K562 (cell line): ENCODE results near the gene SPAG4. TPM values are rescaled to one million over a fixed set of nuclear protein-coding genes. Genes with fewer than 3 reads are reported as not detected.

Source experiments
- BHLHE40 ChIP-seq: IDR thresholded peaks from 2 replicates; pipeline ENCODE4 v1.6.1; 2011; ENCODE audit warnings: low read length, improper control_type of control experiment
- BMI1 ChIP-seq: fragments of 150-350 bp; IDR thresholded peaks from 2 replicates; pipeline ENCODE4 v1.6.1; 2014; ENCODE audit warnings: low read length
- CHD4 ChIP-seq: fragments of 200-600 bp; sonication (generic); IDR thresholded peaks from 3 replicates; pipeline ENCODE4 v1.6.1; 2012; ENCODE audit warnings: low read depth, mild to moderate bottlenecking, mixed read lengths, low read length, inconsistent platforms; ENCODE audit not compliant: insufficient read depth, insufficient replicate concordance, poor library complexity, severe bottlenecking
- GABPB1 ChIP-seq: sonication (generic); formaldehyde crosslinking; IDR thresholded peaks from 2 replicates; pipeline ENCODE4 v1.8.0; 2022; ENCODE audit warnings: mild to moderate bottlenecking, missing genetic modification reagents
- IRF2 ChIP-seq: sonication (generic); formaldehyde crosslinking; IDR thresholded peaks from 2 replicates; pipeline ENCODE4 v1.8.1; 2022; ENCODE audit warnings: mild to moderate bottlenecking, missing genetic modification reagents
- KDM4B ChIP-seq, 2 experiments: fragments of 450-650 bp in 1 of 2; sonication (generic) in 1 of 2; IDR thresholded peaks; 2 replicates each; pipeline ENCODE4 v1.6.1; 2016 to 2017; ENCODE audit warnings: borderline replicate concordance in 2 of 2, antibody characterized with exemption in 1 of 2, low read depth in 1 of 2, mild to moderate bottlenecking in 1 of 2
- MEF2D ChIP-seq: conservative IDR thresholded peaks from 2 replicates; pipeline ENCODE4 v1.6.1; 2016; ENCODE audit warnings: low read depth, missing genetic modification characterization, missing compliant biosample characterization
- NBN ChIP-seq: fragments of 450-650 bp; IDR thresholded peaks from 2 replicates; pipeline ENCODE4 v1.6.1; 2016; ENCODE audit warnings: low read depth, mild to moderate bottlenecking
- NCOA1 ChIP-seq: fragments of 450-650 bp; IDR thresholded peaks from 2 replicates; pipeline ENCODE4 v1.6.1; 2016; ENCODE audit warnings: low read depth
- POLR2H ChIP-seq: IDR thresholded peaks from 2 replicates; pipeline ENCODE4 v1.6.1; 2016; ENCODE audit warnings: missing genetic modification characterization, low read depth, mild to moderate bottlenecking, control low read depth, missing compliant biosample characterization, moderate library complexity
- PTRF ChIP-seq: fragments of 450-650 bp; IDR thresholded peaks from 2 replicates; pipeline ENCODE4 v1.6.1; 2016; ENCODE audit warnings: mild to moderate bottlenecking, missing genetic modification characterization, missing compliant biosample characterization
- RFX5 ChIP-seq: IDR thresholded peaks from 2 replicates; pipeline ENCODE4 v1.6.1; 2011; ENCODE audit warnings: low read depth, mild to moderate bottlenecking, improper control_type of control experiment, low read length
- SMARCE1 ChIP-seq: fragments of 450-650 bp; IDR thresholded peaks from 2 replicates; pipeline ENCODE4 v1.7.1; 2016; ENCODE audit warnings: mild to moderate bottlenecking
- SRSF3 ChIP-seq: fragments of 200-400 bp; formaldehyde crosslinking; IDR thresholded peaks from 2 replicates; pipeline ENCODE4 v1.6.1; 2016; ENCODE audit warnings: mild to moderate bottlenecking, low read length, moderate library complexity; ENCODE audit not compliant: insufficient read depth
- TAF7 ChIP-seq: fragments of 450-650 bp; IDR thresholded peaks from 2 replicates; pipeline ENCODE4 v1.6.1; 2016; ENCODE audit warnings: missing genetic modification characterization, missing compliant biosample characterization
- YBX1 ChIP-seq: fragments of 450-650 bp; IDR thresholded peaks from 2 replicates; pipeline ENCODE4 v1.7.1; 2016; ENCODE audit warnings: mild to moderate bottlenecking
- ZNF184 ChIP-seq: sonication (generic); formaldehyde crosslinking; IDR thresholded peaks from 2 replicates; pipeline ENCODE4 v1.5.0; 2020; ENCODE audit warnings: missing genetic modification reagents
- ZNF695 ChIP-seq: fragments of 450-650 bp; formaldehyde crosslinking; IDR thresholded peaks from 2 replicates; pipeline ENCODE4 v1.4.0; 2020; ENCODE audit warnings: mild to moderate bottlenecking, moderate library complexity
- polyA plus RNA-seq, 8 experiments: library from polyadenylated mRNA; depleted of rRNA in 4 of 8; stranded (reverse) in 5 of 8; unstranded in 3 of 8; fragments of >200 nt; fragmentation: Nextera tagmentation in 2 of 8; fragmentation: Illumina TruSeq in 1 of 8; extraction: Ambion mirVana in 2 of 8; extraction: Trizol in 1 of 8; gene quantifications; 2 replicates each; pipeline versions ENCODE4 v1.2.1 to v1.2.3, GENCODE V29; 2011 to 2014; ENCODE audit warnings: inconsistent platforms in 1 of 8, missing spikeins in 1 of 8
- total RNA-seq, 7 experiments: library from RNA; depleted of rRNA in 6 of 7; stranded (reverse); fragments of >200 nt in 6 of 7; fragmentation: Illumina TruSeq in 2 of 7; extraction: Trizol in 2 of 7; gene quantifications; 2 replicates each; pipeline versions ENCODE4 v1.2.1 to v1.2.3, GENCODE V29; 2011 to 2021; ENCODE audit warnings: low replicate concordance in 1 of 7
- TF ChIP-seq, protein P1 (sequence below): fragments of 450-650 bp; IDR thresholded peaks from 2 replicates; pipeline ENCODE4 v1.7.0; 2016; ENCODE audit warnings: borderline replicate concordance
- TF ChIP-seq, protein P2 (sequence below): IDR thresholded peaks from 2 replicates; pipeline ENCODE4 v1.6.1; 2012; ENCODE audit warnings: low read depth, low read length, improper control_type of control experiment, borderline replicate concordance
- TF ChIP-seq, protein P3 (sequence below): fragments of 450-650 bp; formaldehyde crosslinking; IDR thresholded peaks from 2 replicates; pipeline ENCODE4 v1.4.0; 2022; ENCODE audit warnings: mild to moderate bottlenecking, moderate library complexity
- TF ChIP-seq, protein P4 (sequence below): sonication (generic); IDR thresholded peaks from 2 replicates; pipeline ENCODE4 v1.6.1; 2016

Gene SPAG4
- total and polyA plus RNA-seq, 9 of the 15 experiments (the other 6 are each of a cell fraction or from before 2014, with no cell fraction given) = 1.6 to 11.4 (median 4.6) TPM

DNA sequence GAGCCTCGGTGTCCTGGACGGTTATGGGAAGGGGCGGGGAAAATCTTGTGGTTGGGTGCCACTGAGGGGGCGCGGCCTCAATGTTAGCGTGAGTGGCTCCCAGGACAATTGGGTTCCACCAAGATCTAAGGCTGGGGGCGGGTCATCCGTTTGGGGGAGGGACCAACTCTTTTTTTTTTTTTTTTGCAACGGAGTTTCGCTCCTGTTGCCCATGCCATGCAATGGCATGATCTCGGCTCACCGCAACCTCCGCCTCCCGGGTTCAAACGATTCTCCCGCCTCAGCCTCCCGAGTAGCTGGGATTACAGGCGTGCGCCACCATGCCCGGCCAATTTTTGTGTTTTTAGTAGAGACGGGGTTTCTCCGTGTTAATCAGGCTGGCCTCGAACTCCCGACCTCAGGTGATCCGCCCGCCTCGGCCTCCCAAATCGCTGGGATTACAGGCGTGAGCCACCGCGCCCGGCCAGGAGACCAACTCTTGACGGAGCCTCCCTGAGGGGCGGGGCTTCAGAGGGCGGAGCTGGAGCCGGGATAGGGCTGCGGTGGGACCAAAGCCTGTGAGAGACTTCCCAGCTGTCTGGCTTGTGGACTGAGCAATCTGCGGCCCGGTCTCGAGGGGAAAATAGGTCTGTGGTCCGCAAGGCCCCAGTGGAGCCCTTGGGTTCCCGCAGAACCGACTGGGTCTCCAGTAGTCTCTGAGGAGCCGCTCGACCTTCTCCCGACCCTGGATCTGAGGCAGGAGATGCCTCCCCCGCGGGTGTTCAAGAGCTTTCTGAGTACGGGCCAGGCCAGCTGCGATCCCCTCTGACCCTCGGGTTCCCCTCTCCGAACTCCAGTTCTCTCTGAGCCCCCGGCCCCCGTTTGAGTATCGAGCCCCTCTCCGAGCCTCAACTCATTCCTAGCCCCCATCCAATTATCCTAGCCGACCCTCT lies 1.1 kb downstream of the SPAG4 start (continued):
- TF ChIP-seq GABPB1 (CRISPR knock-in tag) = no peak; the same call in 1 of the 2 replicates
- TF ChIP-seq CHD4 = no peak
- 0 out of 2 replicates have a peak, but pooled peaks have one; percentile 40 for TF ChIP-seq MEF2D (tag)
- no peak for TF ChIP-seq ZNF184 (CRISPR knock-in tag)
- peak; percentile 80 for TF ChIP-seq TAF7 (tag)
- TF ChIP-seq IRF2 (CRISPR knock-in tag) = no peak
- no peak for TF ChIP-seq YBX1
- peak; percentile 45; the same call in 1 of the 2 replicates for TF ChIP-seq POLR2H
- no peak for TF ChIP-seq KDM4B (IDR thresholded peaks at IDR 0.05; ENCODE audit: borderline replicate concordance in 2 of 2, low read depth in 1 of 2)
- TF ChIP-seq, protein P1, sequence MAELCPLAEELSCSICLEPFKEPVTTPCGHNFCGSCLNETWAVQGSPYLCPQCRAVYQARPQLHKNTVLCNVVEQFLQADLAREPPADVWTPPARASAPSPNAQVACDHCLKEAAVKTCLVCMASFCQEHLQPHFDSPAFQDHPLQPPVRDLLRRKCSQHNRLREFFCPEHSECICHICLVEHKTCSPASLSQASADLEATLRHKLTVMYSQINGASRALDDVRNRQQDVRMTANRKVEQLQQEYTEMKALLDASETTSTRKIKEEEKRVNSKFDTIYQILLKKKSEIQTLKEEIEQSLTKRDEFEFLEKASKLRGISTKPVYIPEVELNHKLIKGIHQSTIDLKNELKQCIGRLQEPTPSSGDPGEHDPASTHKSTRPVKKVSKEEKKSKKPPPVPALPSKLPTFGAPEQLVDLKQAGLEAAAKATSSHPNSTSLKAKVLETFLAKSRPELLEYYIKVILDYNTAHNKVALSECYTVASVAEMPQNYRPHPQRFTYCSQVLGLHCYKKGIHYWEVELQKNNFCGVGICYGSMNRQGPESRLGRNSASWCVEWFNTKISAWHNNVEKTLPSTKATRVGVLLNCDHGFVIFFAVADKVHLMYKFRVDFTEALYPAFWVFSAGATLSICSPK = peak; percentile 77; the same call in 1 of the 2 replicates
- TF ChIP-seq NBN = peak; percentile 90
- TF ChIP-seq, protein P2, sequence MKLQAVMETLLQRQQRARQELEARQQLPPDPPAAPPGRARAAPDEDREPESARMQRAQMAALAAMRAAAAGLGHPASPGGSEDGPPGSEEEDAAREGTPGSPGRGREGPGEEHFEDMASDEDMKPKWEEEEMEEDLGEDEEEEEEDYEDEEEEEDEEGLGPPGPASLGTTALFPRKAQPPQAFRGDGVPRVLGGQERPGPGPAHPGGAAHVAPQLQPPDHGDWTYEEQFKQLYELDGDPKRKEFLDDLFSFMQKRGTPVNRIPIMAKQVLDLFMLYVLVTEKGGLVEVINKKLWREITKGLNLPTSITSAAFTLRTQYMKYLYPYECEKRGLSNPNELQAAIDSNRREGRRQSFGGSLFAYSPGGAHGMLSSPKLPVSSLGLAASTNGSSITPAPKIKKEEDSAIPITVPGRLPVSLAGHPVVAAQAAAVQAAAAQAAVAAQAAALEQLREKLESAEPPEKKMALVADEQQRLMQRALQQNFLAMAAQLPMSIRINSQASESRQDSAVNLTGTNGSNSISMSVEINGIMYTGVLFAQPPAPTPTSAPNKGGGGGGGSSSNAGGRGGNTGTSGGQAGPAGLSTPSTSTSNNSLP = no peak
- TF ChIP-seq ZNF695 (CRISPR knock-in tag) = no peak
- no peak for TF ChIP-seq SRSF3
- TF ChIP-seq SMARCE1 = peak; percentile 63
- TF ChIP-seq, protein P3, sequence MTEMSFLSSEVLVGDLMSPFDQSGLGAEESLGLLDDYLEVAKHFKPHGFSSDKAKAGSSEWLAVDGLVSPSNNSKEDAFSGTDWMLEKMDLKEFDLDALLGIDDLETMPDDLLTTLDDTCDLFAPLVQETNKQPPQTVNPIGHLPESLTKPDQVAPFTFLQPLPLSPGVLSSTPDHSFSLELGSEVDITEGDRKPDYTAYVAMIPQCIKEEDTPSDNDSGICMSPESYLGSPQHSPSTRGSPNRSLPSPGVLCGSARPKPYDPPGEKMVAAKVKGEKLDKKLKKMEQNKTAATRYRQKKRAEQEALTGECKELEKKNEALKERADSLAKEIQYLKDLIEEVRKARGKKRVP (CRISPR knock-in tag) = no peak
- no peak for TF ChIP-seq RFX5
- no peak for TF ChIP-seq BHLHE40
- TF ChIP-seq, protein P4, sequence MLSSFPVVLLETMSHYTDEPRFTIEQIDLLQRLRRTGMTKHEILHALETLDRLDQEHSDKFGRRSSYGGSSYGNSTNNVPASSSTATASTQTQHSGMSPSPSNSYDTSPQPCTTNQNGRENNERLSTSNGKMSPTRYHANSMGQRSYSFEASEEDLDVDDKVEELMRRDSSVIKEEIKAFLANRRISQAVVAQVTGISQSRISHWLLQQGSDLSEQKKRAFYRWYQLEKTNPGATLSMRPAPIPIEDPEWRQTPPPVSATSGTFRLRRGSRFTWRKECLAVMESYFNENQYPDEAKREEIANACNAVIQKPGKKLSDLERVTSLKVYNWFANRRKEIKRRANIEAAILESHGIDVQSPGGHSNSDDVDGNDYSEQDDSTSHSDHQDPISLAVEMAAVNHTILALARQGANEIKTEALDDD = no peak
- TF ChIP-seq PTRF (tag) = no peak
- no peak for TF ChIP-seq BMI1
- no peak for TF ChIP-seq NCOA1
